ENCODE data around the gene CCDC148. TPM values are rescaled to one million over a fixed set of nuclear protein-coding genes. Genes with fewer than 3 reads are reported as not detected.
"Not testable (repeated sequence)": the region's sequence is repeated elsewhere in the genome, so short reads cannot be mapped to it uniquely, and the experiment has no call there.

CCDC148 gene
- total RNA-seq, 1 experiment from 2014 or later: 0.11 TPM

DNA sequence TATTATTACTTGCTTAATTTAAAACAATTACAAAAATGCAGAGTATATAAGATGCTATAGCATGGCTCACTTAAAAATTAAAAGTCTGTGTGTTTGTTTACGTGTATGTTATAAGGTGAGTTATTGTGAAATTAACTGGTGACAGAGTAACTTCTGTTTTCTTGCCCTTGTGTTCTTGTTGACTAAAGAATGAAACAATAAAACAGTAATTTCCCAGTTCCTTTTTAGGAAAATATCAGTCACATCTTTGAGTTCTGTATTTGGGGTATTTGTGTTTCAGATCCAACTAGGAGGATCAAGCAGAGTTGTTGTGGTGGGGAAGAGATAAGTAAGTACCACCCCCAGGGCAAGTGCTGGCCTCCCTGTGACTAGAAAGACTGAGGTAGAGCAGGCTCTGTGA is 143.6 kb downstream of the CCDC148 start:
- Histone ChIP-seq H3K79me2 (ENCODE audit: low read length) (no peaks in the 10 kb centered on the region), H3K4me3 (ENCODE audit: low read length) (no peak overlapping the region), H2AFZ (ENCODE audit: low read length) (no peak overlapping the region), H3K36me3 (ENCODE audit: low read depth, low read length) (no peaks in the 10 kb centered on the region), H3F3A (ENCODE audit: low read length, unreplicated experiment) (no peaks in the 10 kb centered on the region), H4K20me1 (ENCODE audit: low read length) (no peaks in the 10 kb centered on the region), H3K9me2 (replicated peaks; ENCODE audit: low read length) (no peaks in the 10 kb centered on the region), H3K9me3 (ENCODE audit: low read length) (no peaks in the 10 kb centered on the region), H3K27me3 (ENCODE audit: low read length) (peaks cover 14% of the 10 kb centered on the region; the same call in 1 of the 2 replicates), H3K4me2 (ENCODE audit: low read length) (no peak overlapping the region), H3K4me1 (ENCODE audit: insufficient read depth, low read length) (no peaks in the 10 kb centered on the region), H3K9ac (ENCODE audit: low read length) (no peak overlapping the region), H3K27ac (ENCODE audit: low read length) (no peak overlapping the region)
- BruUV-seq (replicated peaks): no TSS peak
- ATAC-seq (no peak), DNase-seq (no peak)
- POLR2A ChIA-PET (ENCODE audit: unreplicated experiment): no interaction called here
- intact Hi-C loops (cut with micrococcal nuclease): no loop called here
- TF ChIP-seq EZH2phosphoT487 (IDR thresholded peaks at IDR 0.05; ENCODE audit: borderline replicate concordance, low read length): no peak
- TF ChIP-seq, protein P1, sequence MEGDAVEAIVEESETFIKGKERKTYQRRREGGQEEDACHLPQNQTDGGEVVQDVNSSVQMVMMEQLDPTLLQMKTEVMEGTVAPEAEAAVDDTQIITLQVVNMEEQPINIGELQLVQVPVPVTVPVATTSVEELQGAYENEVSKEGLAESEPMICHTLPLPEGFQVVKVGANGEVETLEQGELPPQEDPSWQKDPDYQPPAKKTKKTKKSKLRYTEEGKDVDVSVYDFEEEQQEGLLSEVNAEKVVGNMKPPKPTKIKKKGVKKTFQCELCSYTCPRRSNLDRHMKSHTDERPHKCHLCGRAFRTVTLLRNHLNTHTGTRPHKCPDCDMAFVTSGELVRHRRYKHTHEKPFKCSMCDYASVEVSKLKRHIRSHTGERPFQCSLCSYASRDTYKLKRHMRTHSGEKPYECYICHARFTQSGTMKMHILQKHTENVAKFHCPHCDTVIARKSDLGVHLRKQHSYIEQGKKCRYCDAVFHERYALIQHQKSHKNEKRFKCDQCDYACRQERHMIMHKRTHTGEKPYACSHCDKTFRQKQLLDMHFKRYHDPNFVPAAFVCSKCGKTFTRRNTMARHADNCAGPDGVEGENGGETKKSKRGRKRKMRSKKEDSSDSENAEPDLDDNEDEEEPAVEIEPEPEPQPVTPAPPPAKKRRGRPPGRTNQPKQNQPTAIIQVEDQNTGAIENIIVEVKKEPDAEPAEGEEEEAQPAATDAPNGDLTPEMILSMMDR (conservative IDR thresholded peaks at IDR 0.05; ENCODE audit: low read depth, low read length): no peak
- TF ChIP-seq EZH2 (IDR thresholded peaks at IDR 0.05; ENCODE audit: low read length, unreplicated experiment): no peak
- CTCF ChIA-PET: no interaction called here

DNA sequence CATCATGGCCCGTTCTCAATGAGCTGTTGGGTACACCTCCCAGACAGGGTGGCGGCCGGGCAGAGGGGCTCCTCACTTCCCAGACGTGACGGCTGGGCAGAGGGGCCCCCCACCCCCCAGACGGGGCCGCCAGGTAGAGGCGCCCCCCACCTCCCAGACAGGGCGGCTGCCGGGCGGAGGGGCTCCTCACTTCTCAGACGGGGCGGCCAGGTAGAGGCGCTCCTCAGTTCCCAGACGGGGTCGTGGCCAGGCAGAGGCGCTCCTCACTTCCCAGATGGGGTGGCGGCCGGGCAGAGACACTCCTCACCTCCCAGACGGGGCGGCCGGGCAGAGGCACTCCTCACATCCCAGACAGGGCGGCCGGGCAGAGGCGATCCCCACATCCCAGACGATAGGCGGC is 146.1 kb downstream of the CCDC148 start:
- POLR2A ChIA-PET (ENCODE audit: unreplicated experiment); H3F3A ChIP-seq (ENCODE audit: low read length, unreplicated experiment); H3K79me2 ChIP-seq (ENCODE audit: low read length); H4K20me1 ChIP-seq (ENCODE audit: low read length); H3K27ac ChIP-seq (ENCODE audit: low read length); H3K9me3 ChIP-seq (ENCODE audit: low read length); H3K4me2 ChIP-seq (ENCODE audit: low read length); BruUV-seq (replicated peaks); H3K9me2 ChIP-seq (replicated peaks; ENCODE audit: low read length); H3K9ac ChIP-seq (ENCODE audit: low read length); intact Hi-C loops (cut with micrococcal nuclease); H3K4me3 ChIP-seq (ENCODE audit: low read length); H3K4me1 ChIP-seq (ENCODE audit: insufficient read depth, low read length); H3K36me3 ChIP-seq (ENCODE audit: low read depth, low read length); H2AFZ ChIP-seq (ENCODE audit: low read length); CTCF ChIA-PET; ATAC-seq; DNase-seq: not testable (repeated sequence)
- H3K27me3 ChIP-seq (ENCODE audit: low read length): peaks cover 10% of the 10 kb centered on the region; the same call in 1 of the 2 replicates

DNA sequence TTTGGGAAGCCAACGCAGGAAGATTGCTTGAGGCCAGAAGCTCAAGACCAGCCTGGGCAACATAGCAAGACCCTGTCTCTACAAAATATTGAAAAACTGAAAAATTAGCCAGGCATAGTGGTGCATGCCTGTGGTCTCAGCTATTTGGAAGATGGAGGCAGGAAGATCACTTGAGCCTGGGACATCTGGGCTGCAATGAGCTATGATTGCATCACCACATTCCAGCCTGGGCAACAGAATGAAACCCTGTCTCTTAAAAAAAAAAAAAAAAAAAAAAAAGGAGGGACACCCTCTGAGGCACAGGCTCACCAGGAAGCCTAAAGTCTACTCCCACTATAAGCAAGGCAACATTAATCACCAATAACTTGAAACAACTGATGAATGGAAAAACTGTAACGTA is 151.1 kb downstream of the CCDC148 start:
- Histone ChIP-seq H3K4me1 (ENCODE audit: insufficient read depth, low read length) (no peaks in the 10 kb centered on the region), H4K20me1 (ENCODE audit: low read length) (no peaks in the 10 kb centered on the region), H3K27ac (ENCODE audit: low read length) (no peak overlapping the region), H3K79me2 (ENCODE audit: low read length) (no peaks in the 10 kb centered on the region), H3K27me3 (ENCODE audit: low read length) (no peaks in the 10 kb centered on the region), H3K9ac (ENCODE audit: low read length) (no peak overlapping the region), H3F3A (ENCODE audit: low read length, unreplicated experiment) (no peaks in the 10 kb centered on the region), H3K36me3 (ENCODE audit: low read depth, low read length) (no peaks in the 10 kb centered on the region), H2AFZ (ENCODE audit: low read length) (no peak overlapping the region), H3K9me3 (ENCODE audit: low read length) (no peaks in the 10 kb centered on the region), H3K4me2 (ENCODE audit: low read length) (no peak overlapping the region), H3K4me3 (ENCODE audit: low read length) (no peak overlapping the region), H3K9me2 (replicated peaks; ENCODE audit: low read length) (no peaks in the 10 kb centered on the region)
- intact Hi-C loops (cut with micrococcal nuclease): no loop called here
- no peak for TF ChIP-seq EZH2phosphoT487 (IDR thresholded peaks at IDR 0.05; ENCODE audit: borderline replicate concordance, low read length)
- TF ChIP-seq EZH2 (IDR thresholded peaks at IDR 0.05; ENCODE audit: low read length, unreplicated experiment): no peak
- TF ChIP-seq, protein P1 (conservative IDR thresholded peaks at IDR 0.05; ENCODE audit: low read depth, low read length): no peak
- BruUV-seq (replicated peaks): no TSS peak
- ChIA-PET POLR2A (ENCODE audit: unreplicated experiment) (no interaction called here), CTCF (no interaction called here)
- DNase-seq (no peak), ATAC-seq (no peak)

All from PC-3 (cell line).